ENCODE results near the gene MBTPS1.

GRCh38 chr16:84161801-84162200 lies 45.1 kb upstream of the MBTPS1 start:
- TF ChIP-seq EZH2 (IDR thresholded peaks at IDR 0.05; ENCODE audit: borderline replicate concordance, low read length) (no peak), CTCF (IDR thresholded peaks at IDR 0.05; ENCODE audit: low read length) (no peak)

Data from OCI-LY1 (cell line).